ENCODE results near the gene TCF20.

Gene TCF20

DNA sequence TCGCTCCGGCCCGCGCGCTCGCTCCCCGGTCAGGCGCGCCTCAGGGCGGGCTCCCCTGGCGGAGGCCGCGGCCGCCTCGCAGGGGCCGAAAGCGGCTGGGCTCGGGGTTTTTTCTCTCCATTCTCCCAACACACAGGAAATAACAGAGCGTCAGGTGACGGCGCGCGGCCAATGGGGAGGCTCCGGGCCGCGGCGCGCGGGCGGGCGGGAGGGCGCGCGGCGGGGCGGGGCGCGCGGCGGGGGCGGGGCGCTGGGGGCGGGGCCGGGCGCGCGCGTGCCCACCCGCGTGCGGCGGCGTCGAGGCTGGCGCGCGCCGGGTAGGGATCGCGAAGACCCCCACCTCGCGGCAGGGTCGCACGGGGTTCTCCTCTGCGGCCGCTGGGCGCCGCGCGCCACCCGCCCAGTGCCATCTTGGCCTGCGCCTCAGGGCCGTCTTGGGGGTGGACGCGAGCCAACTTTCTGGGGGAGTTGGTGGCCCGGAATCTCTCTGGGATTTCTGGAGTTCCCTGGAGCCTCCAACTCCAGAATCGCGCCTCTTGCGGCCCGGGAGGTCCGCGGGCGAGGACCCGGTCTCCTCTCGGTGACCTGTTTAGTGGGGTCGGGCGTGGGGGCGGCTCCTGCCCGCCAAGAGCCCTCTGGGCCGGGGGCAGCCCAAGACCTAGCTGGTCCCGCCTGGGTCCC is at the start of gene TCF20:
Gene TCF20, minus strand, starts transcription at position 144 of the 681 bp plus-strand sequence. CDS start 55,348 bp downstream, outside the sequence.
- DNase-seq = peak; percentile 25

DNA sequence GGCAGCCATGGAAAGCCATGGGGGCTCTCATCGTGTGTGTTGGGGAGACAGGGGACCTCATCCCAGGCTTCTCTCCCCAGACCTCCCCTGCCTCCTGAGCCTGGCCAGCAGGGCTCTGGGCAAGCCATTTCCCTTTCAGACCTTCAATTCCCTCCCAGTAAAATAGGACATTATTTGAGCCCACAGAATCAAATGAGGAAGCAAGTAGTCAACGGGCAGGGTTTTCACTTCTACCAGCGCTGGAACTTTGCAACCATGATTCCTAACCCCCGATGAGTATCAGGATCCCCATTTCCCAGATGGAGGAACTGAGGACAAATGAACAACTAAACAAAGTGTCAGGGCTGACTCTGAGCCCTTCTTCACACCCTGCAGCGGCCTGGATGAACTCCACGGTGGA is 48.9 kb upstream of the TCF20 start:
- DNase-seq = no peak

DNA sequence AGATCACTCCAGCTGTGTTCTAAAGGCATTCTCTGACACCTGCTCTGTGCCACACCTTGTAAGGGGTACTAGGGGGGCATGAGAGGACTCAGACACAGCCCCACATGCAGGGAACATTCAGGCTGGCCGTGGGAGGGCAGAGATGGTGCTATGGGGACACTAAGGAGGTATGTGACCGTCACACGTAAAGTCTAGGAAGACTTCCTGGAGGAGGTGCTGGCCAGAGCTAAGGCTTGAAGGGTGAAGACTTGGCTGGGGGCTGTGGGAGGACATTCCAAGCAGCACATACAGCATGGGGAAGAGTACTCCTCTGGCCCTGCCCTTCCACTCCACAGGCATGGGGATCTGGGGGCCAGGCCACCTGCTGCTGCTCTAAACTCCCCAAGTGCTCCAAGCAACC is 48.5 kb upstream of the TCF20 start:
- no peak for DNase-seq

DNA sequence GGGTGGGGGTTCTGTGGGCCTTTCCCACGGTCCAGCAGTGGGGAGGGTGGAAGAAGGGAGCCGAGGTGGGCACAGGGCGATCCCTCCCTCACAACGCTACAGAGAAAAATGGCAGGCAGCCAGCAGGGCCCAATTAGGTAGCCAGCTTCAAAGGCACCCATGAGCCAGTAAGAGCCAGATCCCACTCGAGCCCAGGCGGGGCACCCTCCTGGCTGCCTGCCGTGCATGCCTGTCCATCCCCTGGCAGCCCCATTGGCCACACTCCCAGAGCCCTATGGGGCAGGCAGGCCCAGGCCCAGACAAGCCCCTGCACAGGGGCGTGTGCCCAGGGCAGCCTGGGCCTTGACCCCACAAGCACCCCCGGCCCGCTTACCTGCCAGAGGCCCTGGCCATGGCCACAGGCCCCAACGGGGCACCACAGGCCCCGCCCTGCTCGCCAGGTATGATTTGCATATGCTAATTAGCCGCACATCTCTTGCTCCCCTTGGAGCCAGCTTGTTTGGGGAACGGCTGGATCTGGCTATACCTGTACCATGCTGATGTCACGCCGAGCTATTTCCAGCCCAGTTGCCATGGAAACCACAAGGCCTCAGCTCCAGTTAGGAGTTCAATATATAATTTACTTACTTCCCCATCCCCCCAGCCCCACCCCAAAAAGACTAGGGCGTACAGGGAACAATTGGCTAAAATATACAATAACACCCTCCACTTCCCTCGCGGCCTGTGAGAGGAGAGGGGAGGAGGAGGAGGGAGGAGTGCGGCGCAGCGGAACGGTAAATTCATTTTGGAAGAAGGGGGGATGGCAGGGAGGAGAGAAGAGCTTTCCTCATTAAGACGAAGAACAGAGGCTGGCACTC is 47.5 kb upstream of the TCF20 start:
- no peak for DNase-seq

DNA sequence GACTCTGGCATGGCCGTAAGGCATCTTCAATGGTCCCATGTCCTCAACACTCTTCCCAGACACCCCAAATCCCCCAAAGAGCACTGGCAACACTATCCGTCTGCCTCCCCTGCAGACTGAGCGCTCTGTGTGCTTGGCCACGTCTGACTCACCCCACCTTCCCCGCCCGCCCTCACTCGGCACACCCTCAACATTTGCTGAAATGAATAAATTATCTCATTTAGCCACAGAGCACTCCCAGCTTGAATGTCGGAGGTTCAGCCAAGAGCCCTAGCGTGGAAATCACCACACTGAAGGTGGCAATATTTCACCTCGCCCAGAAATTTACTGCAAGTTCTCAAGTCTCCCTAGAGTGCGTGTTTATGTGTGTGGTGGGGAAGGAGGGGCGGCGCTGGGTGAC is 46.6 kb upstream of the TCF20 start:
- DNase-seq = no peak

DNA sequence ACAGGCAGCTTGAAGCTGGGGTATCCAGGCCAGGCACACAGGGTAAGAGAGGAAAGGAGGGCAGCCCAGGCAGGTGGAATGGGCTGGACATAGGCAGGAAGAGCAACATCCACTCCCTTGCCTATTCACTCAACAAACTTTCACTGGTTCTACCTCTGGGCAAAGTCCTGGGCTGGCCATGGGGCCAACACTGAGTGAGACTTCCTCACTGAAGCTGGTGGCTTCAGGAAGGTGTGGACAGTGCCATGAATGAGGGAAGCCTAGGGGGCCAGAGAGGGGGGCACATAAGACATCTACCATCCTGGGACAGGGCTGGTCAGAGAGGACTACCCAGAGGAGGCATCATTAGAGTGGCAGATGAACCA is 44.9 kb upstream of the TCF20 start:
- no peak for DNase-seq

DNA sequence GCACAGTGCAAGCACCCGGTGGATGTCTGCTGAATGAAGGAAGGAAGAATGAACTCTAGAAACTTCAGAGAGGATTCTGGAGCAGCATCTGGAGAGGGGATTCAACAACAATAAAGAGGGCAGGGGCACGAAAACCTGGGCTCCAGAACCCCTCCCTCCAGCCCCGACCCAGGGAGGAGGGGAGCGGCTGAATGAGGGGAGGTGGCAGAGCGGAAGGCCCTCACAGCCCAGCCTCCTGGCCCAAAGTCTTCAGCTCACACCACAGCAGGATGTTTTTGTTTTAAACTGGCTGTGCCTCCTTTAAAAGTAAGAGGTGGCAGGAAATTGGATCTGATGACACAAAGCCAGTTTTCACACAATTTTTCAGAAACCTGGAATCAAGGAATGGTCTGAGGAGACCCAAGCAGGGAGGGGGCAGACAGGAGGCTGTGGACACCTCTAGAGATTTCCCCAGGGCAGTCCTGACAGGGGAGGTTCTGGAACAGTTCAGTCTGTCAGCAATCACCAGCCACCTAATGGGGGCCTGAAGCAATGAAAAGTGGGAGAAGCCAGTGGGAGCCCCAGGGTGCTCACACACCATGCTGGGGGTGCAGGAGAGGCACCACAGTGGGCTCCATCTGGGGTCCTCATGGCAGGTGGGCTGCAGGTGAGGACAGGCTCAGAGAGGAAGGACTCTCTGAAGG is 44.4 kb upstream of the TCF20 start:
- no peak for DNase-seq

DNA sequence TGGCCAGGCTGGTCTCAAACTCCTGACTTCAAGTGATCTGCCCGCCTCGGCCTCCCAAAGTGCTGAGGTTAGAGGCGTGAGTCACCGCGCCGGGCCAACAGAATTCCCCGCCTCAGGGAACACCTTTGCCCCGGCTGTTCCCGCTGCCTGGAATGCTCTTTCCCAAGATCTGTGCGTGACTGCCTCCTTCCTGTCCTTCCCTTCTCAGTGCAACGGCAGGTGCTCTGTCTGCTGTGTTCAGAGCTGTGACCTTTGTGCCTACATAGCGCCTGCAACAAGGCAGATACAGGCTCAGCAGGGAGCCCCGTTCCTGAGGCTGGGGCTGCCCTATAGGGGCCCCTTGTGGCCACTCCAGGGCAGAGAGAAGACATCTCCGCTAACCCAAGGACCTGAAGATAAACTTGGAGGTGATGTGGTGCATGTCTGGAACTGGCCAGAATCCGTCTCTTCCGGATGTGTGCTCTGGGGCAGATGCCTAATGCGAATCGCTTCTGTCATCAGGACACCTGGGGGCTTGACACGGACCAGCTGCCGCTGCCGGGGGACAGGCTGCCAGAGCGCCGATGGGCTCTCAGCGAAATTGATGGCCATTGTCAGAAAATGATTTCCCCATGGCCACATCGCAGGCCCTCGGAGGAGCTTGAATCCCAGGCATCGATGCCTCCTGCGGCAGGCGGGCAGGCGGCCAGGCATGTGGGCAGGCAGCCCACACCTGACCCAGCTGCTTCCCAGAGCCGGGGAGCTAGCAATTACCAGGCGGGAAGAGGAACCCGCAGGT is 43.5 kb upstream of the TCF20 start:
- DNase-seq = no peak

DNA sequence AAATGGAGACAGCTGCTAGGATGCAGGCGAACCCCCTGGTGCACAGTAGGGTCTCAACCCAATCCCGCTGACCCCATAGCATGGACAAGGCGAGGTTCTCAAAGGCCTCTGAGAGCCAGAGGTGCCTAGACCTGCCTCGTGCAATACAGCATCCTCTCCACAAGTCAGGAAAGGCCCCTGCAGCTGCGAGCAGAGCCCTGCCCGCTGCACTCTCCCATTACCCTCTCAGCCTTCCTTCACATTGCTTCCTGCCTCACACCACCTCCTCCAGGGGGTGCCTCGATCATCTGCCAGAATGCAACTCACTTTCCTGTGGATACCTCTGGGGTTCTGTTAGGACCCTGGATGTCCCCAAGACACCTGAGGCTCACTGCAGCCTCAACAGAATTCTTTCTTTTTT is 42.8 kb upstream of the TCF20 start:
- DNase-seq = no peak

DNA sequence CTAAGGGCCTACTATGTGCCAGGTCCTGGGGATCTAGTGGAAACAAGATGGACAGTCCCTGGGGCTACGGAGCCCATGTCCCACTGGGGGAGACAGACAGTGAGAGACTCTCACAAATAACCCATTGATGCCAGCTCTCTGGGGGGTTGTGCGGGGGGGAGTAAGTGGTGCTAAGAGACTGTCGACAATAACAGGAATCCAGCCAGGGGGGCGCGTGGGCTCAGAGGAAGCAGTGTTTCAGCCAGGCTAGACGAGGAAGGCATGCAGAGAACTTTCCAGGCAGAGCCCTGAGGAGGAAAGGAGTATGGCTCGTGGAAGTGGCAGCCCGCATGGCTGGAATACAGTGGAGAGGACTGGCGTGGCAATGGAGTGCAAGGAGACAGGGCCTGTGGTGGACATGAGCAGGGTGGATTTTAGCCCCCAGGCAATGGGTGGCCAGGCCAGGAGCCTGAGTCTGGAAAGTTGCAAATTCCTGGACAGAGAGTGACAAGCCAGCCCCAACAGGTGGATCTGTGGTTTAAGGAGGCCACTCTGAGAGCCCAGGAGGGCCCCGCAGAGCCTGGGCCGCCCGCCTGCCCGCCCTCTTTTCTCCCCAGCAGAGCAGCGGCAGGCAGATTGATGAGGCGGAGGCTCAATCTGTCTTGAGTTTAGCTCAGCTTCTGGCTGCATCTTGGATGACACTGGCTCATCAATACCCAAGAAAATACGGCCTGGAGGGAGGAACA is 40.0 kb upstream of the TCF20 start:
- no peak for DNase-seq

DNA sequence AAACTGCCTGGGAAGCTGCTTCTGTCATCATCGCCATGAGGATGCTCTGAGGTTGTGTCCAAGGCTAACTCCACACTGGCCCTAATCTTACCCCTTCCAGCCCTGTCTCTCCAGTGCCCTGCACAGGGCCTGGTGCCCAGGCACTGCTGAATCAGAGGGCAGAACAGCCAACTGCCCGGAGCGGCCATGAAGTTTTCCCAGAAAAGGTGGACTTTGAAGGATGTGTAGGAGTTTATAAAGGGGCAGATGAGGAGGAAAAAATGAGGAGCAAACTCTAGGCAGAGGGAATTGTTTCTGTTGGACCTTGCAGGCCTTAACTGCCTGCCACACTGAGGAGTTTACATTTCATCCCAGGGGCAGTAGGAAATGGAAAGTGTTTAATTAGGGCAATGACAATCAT is 39.4 kb upstream of the TCF20 start:
- no peak for DNase-seq

DNA sequence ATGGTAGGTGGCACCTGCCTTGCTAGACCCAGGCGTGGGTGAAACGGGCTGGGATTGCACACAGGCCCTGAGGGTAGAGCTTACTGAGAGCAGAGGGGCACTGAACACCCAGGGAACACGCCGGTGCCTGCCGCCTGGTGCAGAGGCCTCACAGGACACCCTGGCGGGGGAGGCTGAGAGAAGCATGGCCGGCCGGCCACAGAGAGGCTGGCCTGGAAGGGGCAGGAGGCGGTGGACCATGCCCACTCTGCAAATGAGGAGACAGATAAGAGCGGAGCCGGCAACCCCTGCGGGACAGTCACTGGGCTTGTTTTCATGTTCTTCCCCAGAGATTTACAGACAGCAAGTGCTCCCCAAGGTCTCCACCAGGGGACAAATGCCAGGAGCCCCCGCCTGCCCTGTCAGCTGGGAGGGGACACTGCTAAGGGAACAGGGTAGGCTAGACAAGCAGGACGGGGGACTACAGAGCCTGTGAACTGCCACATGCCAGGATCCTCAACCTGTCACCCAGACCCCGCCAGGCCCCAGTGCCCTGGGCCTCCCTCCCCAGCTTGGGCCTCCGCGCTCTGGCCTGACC is 38.5 kb upstream of the TCF20 start:
- no peak for DNase-seq

DNA sequence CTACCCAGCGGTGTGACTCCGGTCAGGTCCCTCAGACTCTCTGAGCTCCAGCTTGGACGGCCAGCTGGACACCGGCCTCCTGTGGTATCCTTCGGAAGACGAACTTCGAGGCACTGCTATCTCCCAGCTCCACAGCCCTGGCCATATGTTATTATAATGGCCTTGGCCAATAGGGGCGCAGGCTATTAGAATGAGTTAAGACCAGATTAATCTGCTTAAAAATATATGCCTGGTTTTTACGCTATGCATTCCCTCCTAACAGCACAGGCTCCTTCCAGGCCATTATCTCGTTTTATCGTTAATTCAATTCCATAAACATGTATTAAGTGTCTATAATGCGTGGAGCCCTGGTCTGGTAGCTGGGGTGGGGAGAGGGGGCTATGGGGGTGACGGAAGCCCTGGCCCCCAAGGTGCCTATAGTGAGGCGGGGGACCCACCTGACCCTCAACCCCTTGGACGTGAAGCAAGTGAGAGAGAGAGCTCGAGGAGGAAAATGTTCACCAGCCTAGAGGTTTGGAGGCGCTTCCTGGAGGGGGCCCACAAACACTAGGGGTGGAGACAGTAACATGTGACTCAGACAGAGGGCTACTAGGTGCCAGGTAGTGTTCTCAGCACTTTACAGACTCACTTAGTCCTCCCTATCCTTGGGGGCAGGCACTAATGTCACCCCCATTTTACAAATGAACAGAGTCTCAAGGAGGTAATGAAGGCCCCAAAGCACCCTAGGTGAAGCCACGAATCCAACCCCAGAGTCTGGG is 37.5 kb upstream of the TCF20 start:
- no peak for DNase-seq

DNA sequence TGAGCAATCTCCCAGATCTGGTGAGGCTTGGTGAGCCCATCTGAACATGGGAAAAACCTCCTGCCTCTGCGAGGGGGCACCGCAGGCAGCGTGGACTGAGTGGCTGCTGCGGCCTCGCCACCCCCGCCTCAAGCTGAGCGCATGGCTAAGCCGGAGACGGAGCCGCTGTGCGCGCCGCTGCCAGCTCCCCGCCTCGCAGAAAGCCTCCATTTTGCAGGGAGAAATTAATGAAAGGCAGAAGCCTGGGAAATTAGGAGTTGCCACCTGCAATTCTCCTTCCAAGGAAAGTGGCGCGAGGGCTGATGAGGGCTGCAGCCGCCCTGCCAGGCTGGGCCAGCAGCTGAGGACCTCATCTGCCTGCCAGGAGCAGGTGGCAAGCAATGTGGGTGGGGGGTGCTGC is 35.6 kb upstream of the TCF20 start:
- DNase-seq = no peak

DNA sequence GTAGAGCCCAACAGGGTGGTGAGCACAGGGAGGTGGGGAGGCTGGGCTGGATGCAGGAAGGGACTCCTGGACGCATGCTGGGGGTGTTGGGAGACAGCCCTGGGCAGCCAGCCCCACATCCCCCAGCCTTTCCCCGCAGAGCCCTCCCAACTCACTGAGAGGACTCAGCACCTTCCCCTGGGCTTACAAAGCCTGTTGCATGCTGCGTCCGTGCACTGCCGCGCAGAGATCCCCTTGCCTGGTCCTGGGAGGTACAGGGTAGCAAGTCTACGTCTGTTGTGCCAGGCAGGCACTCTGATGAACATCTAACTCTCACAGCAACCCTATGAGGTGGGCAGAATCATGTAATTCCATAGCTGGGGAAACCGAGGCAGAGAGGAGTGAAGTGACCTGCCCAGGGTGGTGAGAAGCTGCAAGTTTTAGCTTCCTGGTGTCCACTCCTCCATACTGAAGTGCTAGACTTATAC is 33.9 kb upstream of the TCF20 start:
- DNase-seq = no peak

DNA sequence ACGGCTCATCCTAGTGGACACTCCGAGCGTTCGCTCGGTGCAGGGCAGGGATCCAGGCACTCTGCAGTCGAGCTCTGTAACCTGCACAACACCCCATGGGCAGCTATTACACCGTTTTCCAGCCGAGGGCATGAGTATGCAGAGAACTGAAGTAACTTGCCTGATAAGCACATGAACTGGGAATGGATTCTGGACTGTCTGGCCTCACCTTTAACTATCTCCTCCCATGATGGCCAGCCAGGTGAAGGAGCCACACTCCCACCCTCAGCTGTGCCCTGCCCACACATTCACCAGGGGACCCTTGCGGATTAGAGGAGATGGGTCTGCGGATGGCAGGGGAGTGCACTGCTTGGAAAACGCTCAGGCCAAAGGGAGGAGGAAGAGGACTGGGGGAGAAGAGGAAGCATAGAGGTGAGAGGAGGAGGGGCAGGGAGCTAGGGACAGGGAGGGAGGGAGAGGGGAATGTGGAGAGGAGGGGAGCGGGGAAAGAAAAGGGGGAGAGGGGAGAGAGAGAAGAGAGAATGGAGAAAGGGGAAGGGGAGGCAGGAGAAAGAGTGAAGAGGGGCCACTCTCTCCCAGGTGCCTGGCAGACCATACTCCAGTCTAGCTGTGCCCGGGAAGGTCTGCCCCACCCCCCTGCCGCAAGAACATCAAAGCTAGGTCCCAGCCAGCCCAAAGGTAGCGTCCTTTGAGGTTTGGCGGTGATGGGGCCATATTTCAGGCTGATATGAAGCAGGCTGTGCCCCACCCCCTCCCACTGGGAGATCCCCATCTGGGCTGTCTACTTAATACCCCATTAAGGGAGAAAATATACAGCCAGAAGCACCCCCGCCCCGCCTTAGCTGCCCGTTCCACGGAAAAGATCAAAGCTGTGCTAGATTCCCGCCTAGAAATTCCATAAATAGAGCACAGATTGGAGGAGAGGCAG is 33.2 kb upstream of the TCF20 start:
- no peak for DNase-seq

DNA sequence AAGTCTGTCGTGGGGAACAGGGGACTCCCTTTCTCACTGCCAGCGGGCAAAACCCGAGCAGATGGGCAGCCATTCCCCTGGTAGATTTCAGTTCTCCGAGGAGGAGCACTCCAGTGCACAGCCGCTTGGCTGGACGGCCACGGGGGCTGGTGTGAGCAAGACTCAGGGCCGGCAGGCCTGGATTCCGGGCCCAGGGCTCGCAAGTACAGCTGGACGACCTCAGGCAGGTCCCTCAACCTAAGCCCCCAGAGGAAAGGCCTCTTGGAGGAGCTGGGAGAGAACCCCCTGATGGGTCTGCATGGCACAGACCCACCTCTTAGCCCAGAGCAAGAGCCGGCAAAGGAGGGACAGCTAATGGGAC is 31.3 kb upstream of the TCF20 start:
- DNase-seq = no peak

DNA sequence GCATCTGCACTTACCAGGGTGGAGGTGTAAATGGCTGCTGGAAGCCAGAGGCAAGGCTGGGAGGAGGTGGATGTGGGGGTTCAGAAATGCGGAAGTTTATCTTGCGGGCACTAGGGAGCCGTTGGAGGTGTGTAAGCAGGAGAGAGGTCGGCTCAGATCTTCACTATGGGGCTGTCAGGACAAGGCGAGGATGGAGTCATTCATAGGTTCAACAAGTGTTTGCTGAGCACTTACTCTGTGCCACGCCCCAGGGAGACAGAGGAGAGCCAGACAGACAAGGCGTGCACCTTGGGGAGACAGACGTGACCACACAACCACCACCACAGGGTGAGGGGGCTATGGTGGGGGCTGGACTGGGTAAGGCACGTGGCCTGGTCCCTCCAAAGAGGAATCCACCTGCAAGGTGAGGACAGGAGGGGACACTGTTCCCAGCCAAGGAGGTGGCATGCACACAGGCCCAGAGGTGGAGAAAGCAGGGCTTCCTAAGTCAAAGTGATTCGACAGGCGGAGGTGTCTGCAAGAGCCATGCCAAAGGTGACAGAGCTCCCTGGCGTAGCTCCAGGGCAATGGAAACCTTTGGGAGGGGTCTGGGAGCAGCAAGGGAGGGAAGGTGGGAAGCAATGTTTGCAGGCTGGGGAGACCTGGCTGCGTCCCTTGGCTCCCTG is 30.8 kb upstream of the TCF20 start:
- no peak for DNase-seq

DNA sequence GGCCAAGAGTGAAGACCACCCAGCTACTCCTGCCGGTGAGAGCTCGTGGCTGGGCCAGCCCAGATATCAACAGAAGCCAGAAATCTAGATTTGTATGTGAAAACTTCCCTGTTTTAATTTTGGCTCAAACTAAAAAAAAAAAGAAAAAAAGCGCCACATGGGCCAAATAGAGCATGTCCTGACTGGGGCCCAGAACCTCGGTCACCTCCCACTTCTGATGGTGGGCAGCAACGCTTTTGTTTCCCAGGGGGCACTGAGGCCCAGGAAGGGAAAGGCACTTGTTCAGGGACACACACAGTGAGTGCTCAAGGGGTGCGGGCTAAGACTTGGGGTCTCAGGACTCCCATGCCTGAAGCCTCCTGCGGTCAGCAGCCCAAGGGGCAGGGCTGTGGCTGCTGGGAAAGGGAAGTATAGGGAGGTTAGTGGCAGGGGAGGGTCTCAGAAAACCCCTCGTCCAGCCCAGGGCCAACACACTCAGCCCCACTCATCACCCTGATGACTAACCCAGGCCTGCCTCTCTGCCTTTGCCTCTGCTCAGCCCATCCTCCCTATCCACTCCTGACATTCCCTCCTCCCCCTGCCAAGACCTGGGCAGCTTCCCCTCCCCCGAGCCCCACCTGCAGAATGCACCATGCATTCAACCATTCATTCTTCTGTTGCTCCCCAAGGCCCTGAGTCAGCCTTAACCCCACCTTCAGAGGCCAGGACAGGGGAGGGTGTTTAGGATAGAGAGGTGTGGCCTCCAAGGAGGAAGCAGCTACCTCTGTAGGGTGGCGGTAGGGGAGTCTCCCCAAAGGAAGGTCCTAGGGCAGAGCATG is 30.0 kb upstream of the TCF20 start:
- no peak for DNase-seq
